Measurements from ENCODE around the gene RTL5. TPM values are rescaled to one million over a fixed set of nuclear protein-coding genes. Genes with fewer than 3 reads are reported as not detected.

RTL5 gene
- total RNA-seq, 1 experiment from 2014 or later: not detected

- H3K36me3 ChIP-seq (ENCODE audit: low read depth): no peaks in the 10 kb centered on the region
- H2AFZ ChIP-seq: no peak overlapping the region
- no peaks in the 10 kb centered on the region for H3K4me1 ChIP-seq (replicated peaks; ENCODE audit: insufficient read depth)
- no peak for DNase-seq
- intact Hi-C loops (cut with micrococcal nuclease; ENCODE audit: unreplicated experiment): no loop called here
- no TSS peak for BruUV-seq (replicated peaks)
- POLR2A ChIA-PET (ENCODE audit: unreplicated experiment): no interaction called here
- CTCF ChIA-PET: no interaction called here
- H3K9me2 ChIP-seq (ENCODE audit: insufficient read depth): no peaks in the 10 kb centered on the region
- H3K9me3 ChIP-seq (ENCODE audit: insufficient read depth, low read depth): no peaks in the 10 kb centered on the region
- no peaks in the 10 kb centered on the region for H3F3A ChIP-seq (ENCODE audit: insufficient read depth, low read depth)
- no peaks in the 10 kb centered on the region for H3K79me2 ChIP-seq (ENCODE audit: low read depth)
- no peak for TF ChIP-seq CTCF (conservative IDR thresholded peaks at IDR 0.05)
- no peak for TF ChIP-seq EZH2 (IDR thresholded peaks at IDR 0.05; ENCODE audit: low read depth)
- H3K27ac ChIP-seq: no peak overlapping the region
- no peaks in the 10 kb centered on the region for H4K20me1 ChIP-seq (ENCODE audit: insufficient read depth)
- H3K4me2 ChIP-seq: no peak overlapping the region
- no peak overlapping the region for H3K4me3 ChIP-seq
- peaks cover 16% of the 10 kb centered on the region for H3K27me3 ChIP-seq (ENCODE audit: insufficient read depth, low read depth)
Measured at GRCh38 chrX:72102126-72102525, 29.6 kb downstream of the RTL5 start.

GRCh38 chrX:72101597-72102037 lies 30.1 kb downstream of the RTL5 start:
- H3K4me1 ChIP-seq (replicated peaks; ENCODE audit: insufficient read depth): no peaks in the 10 kb centered on the region
- H3K27me3 ChIP-seq (ENCODE audit: insufficient read depth, low read depth): peaks cover 20% of the 10 kb centered on the region
- H3K27ac ChIP-seq: no peak overlapping the region
- no peaks in the 10 kb centered on the region for H3K9me3 ChIP-seq (ENCODE audit: insufficient read depth, low read depth)
- no peaks in the 10 kb centered on the region for H3K9me2 ChIP-seq (ENCODE audit: insufficient read depth)
- H4K20me1 ChIP-seq (ENCODE audit: insufficient read depth): no peaks in the 10 kb centered on the region
- ChIA-PET POLR2A (ENCODE audit: unreplicated experiment) (no interaction called here), CTCF (no interaction called here)
- no peak overlapping the region for H3K4me3 ChIP-seq
- TF ChIP-seq CTCF (conservative IDR thresholded peaks at IDR 0.05) (no peak), EZH2 (IDR thresholded peaks at IDR 0.05; ENCODE audit: low read depth) (no peak)
- no peaks in the 10 kb centered on the region for H3F3A ChIP-seq (ENCODE audit: insufficient read depth, low read depth)
- DNase-seq: no peak
- H3K79me2 ChIP-seq (ENCODE audit: low read depth): no peaks in the 10 kb centered on the region
- BruUV-seq (replicated peaks): no TSS peak
- intact Hi-C loops (cut with micrococcal nuclease; ENCODE audit: unreplicated experiment): no loop called here
- no peaks in the 10 kb centered on the region for H3K36me3 ChIP-seq (ENCODE audit: low read depth)
- H3K4me2 ChIP-seq: no peak overlapping the region
- no peak overlapping the region for H2AFZ ChIP-seq

GRCh38 chrX:72100824-72101351 lies 30.8 kb downstream of the RTL5 start:
- Histone ChIP-seq H4K20me1 (ENCODE audit: insufficient read depth) (no peaks in the 10 kb centered on the region), H3K4me1 (replicated peaks; ENCODE audit: insufficient read depth) (no peaks in the 10 kb centered on the region), H3K27ac (no peak overlapping the region), H3K27me3 (ENCODE audit: insufficient read depth, low read depth) (peaks cover 20% of the 10 kb centered on the region), H3K79me2 (ENCODE audit: low read depth) (no peaks in the 10 kb centered on the region), H2AFZ (no peak overlapping the region), H3K36me3 (ENCODE audit: low read depth) (no peaks in the 10 kb centered on the region), H3K9me2 (ENCODE audit: insufficient read depth) (no peaks in the 10 kb centered on the region), H3F3A (ENCODE audit: insufficient read depth, low read depth) (no peaks in the 10 kb centered on the region), H3K9me3 (ENCODE audit: insufficient read depth, low read depth) (no peaks in the 10 kb centered on the region), H3K4me3 (no peak overlapping the region), H3K4me2 (no peak overlapping the region)
- no peak for TF ChIP-seq EZH2 (IDR thresholded peaks at IDR 0.05; ENCODE audit: low read depth)
- no peak for TF ChIP-seq CTCF (conservative IDR thresholded peaks at IDR 0.05)
- no TSS peak for BruUV-seq (replicated peaks)
- POLR2A ChIA-PET (ENCODE audit: unreplicated experiment): no interaction called here
- DNase-seq: no peak
- intact Hi-C loops (cut with micrococcal nuclease; ENCODE audit: unreplicated experiment): no loop called here
- CTCF ChIA-PET: no interaction called here

All from PC-9 (cell line).